DMS153 (cell line): ENCODE data around the gene TPRA1.
"Not testable (repeated sequence)": the region's sequence is repeated elsewhere in the genome, so short reads cannot be mapped to it uniquely, and the experiment has no call there.

Experiments used
- DNase-seq: peaks from one replicate; lab custom pipeline; 2025; lab: John Stamatoyannopoulos, UW

The TPRA1 gene

GRCh38 chr3:127616836-127617605, 26.5 kb upstream of the TPRA1 start:
- DNase-seq, result no peak

GRCh38 chr3:127615631-127616305, 25.2 kb upstream of the TPRA1 start:
- no peak for DNase-seq

GRCh38 chr3:127614928-127615589, 24.5 kb upstream of the TPRA1 start:
- DNase-seq, result no peak

GRCh38 chr3:127613406-127613805, 22.9 kb upstream of the TPRA1 start:
- no peak for DNase-seq

GRCh38 chr3:127612966-127613365, 22.4 kb upstream of the TPRA1 start:
- no peak for DNase-seq

GRCh38 chr3:127611251-127611650, 20.7 kb upstream of the TPRA1 start:
- no peak for DNase-seq

GRCh38 chr3:127610105-127610504, 19.6 kb upstream of the TPRA1 start:
- no peak for DNase-seq

- no peak for DNase-seq
Observed at GRCh38 chr3:127608362-127608718, 17.8 kb upstream of the TPRA1 start.

- DNase-seq, result no peak
Observed at GRCh38 chr3:127607675-127608361, 17.3 kb upstream of the TPRA1 start.

GRCh38 chr3:127606981-127607595, 16.6 kb upstream of the TPRA1 start:
- no peak for DNase-seq

GRCh38 chr3:127606086-127606805, 15.7 kb upstream of the TPRA1 start:
- no peak for DNase-seq

- DNase-seq, result not testable (repeated sequence)
Observed at GRCh38 chr3:127605547-127605946, 15.0 kb upstream of the TPRA1 start.

- no peak for DNase-seq
Observed at GRCh38 chr3:127604546-127605165, 14.1 kb upstream of the TPRA1 start.

- no peak for DNase-seq
Observed at GRCh38 chr3:127604035-127604434, 13.5 kb upstream of the TPRA1 start.

- no peak for DNase-seq
Observed at GRCh38 chr3:127600749-127601456, 10.4 kb upstream of the TPRA1 start.

- no peak for DNase-seq
Observed at GRCh38 chr3:127598841-127599570, 8.5 kb upstream of the TPRA1 start.

- DNase-seq, result peak; percentile 3
Observed at GRCh38 chr3:127597020-127597771, 6.7 kb upstream of the TPRA1 start.

GRCh38 chr3:127595303-127595702, 4.8 kb upstream of the TPRA1 start:
- no peak for DNase-seq

- DNase-seq, result no peak
Observed at GRCh38 chr3:127593178-127593577, 2.6 kb upstream of the TPRA1 start.
